Loucy (cell line): Measurements from ENCODE around the gene PUS10.

Source experiments
- H2AFZ ChIP-seq: fragments of 200-600 bp; sonication (generic); 2 replicates; pipeline ENCODE4 v1.6.0; 2016; ENCODE audit warnings: antibody characterized with exemption, mild to moderate bottlenecking, low read length, moderate library complexity
- H3F3A ChIP-seq: fragments of 200-600 bp; 2 replicates; pipeline ENCODE4 v1.6.0; 2016; ENCODE audit warnings: antibody characterized with exemption, low read depth, mild to moderate bottlenecking
- H3K27me3 ChIP-seq: fragments of 200-600 bp; sonication (generic); 2 replicates; pipeline ENCODE4 v1.6.1; 2014; ENCODE audit warnings: low read length, mild to moderate bottlenecking; ENCODE audit not compliant: insufficient read depth, poor library complexity, severe bottlenecking
- H3K36me3 ChIP-seq: fragments of 200-600 bp; sonication (generic); 2 replicates; pipeline ENCODE4 v1.6.1; 2016; ENCODE audit warnings: low read length; ENCODE audit not compliant: insufficient read depth
- H3K4me1 ChIP-seq: fragments of 200-600 bp; sonication (generic); 2 replicates; pipeline ENCODE4 v1.5.1; 2014; ENCODE audit warnings: low read length, mild to moderate bottlenecking; ENCODE audit not compliant: insufficient read depth, poor library complexity, severe bottlenecking
- H3K4me2 ChIP-seq: fragments of 200-600 bp; sonication (generic); 2 replicates; pipeline ENCODE4 v1.6.0; 2014; ENCODE audit warnings: antibody characterized with exemption, low read length, low read depth, mild to moderate bottlenecking; ENCODE audit not compliant: poor library complexity, severe bottlenecking
- H3K4me3 ChIP-seq: fragments of 200-600 bp; sonication (generic); 2 replicates; pipeline ENCODE4 v1.5.1; 2014; ENCODE audit warnings: low read length, mild to moderate bottlenecking, mixed read lengths; ENCODE audit not compliant: poor library complexity, severe bottlenecking
- H3K79me2 ChIP-seq: fragments of 200-600 bp; sonication (generic); 2 replicates; pipeline ENCODE4 v1.6.1; 2014; ENCODE audit warnings: low read length; ENCODE audit not compliant: insufficient read depth
- H3K9ac ChIP-seq: fragments of 200-600 bp; sonication (generic); 2 replicates; pipeline ENCODE4 v1.6.0; 2014; ENCODE audit warnings: mild to moderate bottlenecking, low read depth, low read length, moderate library complexity; ENCODE audit not compliant: poor library complexity, severe bottlenecking
- H3K9me2 ChIP-seq: fragments of 200-600 bp; sonication (generic); replicated peaks from 2 replicates; pipeline ENCODE4 v1.6.1; 2016; ENCODE audit warnings: low read depth, low read length, mixed read lengths
- H3K9me3 ChIP-seq: fragments of 200-600 bp; sonication (generic); 2 replicates; pipeline ENCODE4 v1.6.1; 2014; ENCODE audit warnings: mild to moderate bottlenecking, antibody characterized with exemption, low read length, low read depth; ENCODE audit not compliant: insufficient read depth
- H4K20me1 ChIP-seq: fragments of 200-600 bp; sonication (generic); 2 replicates; pipeline ENCODE4 v1.6.0; 2014; ENCODE audit warnings: antibody characterized with exemption, low read length, mild to moderate bottlenecking; ENCODE audit not compliant: insufficient read depth, poor library complexity, severe bottlenecking
- CTCF ChIP-seq: fragments of 200-600 bp; sonication (generic); conservative IDR thresholded peaks from 2 replicates; pipeline ENCODE4 v1.5.1; 2014; ENCODE audit warnings: mild to moderate bottlenecking, antibody characterized with exemption, low read length
- EZH2phosphoT487 ChIP-seq: fragments of 200-600 bp; IDR thresholded peaks from 2 replicates; pipeline ENCODE4 v1.6.1; 2018; ENCODE audit warnings: antibody characterized with exemption, mild to moderate bottlenecking, moderate library complexity, borderline replicate concordance

PUS10 gene

GRCh38 chr2:60899230-60899891 lies 118.7 kb downstream of the PUS10 start:
- Histone ChIP-seq H3K4me2 (no peak overlapping the region), H3K9ac (no peak overlapping the region)

GRCh38 chr2:60898567-60898966 lies 119.5 kb downstream of the PUS10 start:
- Histone ChIP-seq H3K27me3 (no peaks in the 10 kb centered on the region), H3K9ac (no peak overlapping the region), H3K36me3 (peaks cover 92% of the 10 kb centered on the region), H3K4me1 (peaks cover 4% of the 10 kb centered on the region), H3K79me2 (peaks cover 47% of the 10 kb centered on the region; the same call in 1 of the 2 replicates), H3K4me2 (no peak overlapping the region), H3K9me2 (no peaks in the 10 kb centered on the region), H2AFZ (no peak overlapping the region), H3F3A (no peaks in the 10 kb centered on the region), H4K20me1 (peaks cover 31% of the 10 kb centered on the region), H3K9me3 (no peaks in the 10 kb centered on the region), H3K4me3 (no peak overlapping the region)
- TF ChIP-seq EZH2phosphoT487, result no peak

More at GRCh38 chr2:60899230-60899891, 118.7 kb downstream of the PUS10 start:
- Histone ChIP-seq H3K4me1 (no peaks in the 10 kb centered on the region), H3K79me2 (peaks cover 39% of the 10 kb centered on the region; the same call in 1 of the 2 replicates), H3K27me3 (no peaks in the 10 kb centered on the region), H3K9me3 (no peaks in the 10 kb centered on the region), H2AFZ (no peak overlapping the region), H3K4me3 (no peak overlapping the region), H3K9me2 (no peaks in the 10 kb centered on the region), H3K36me3 (peaks cover 90% of the 10 kb centered on the region), H3F3A (no peaks in the 10 kb centered on the region), H4K20me1 (peaks cover 23% of the 10 kb centered on the region)
- TF ChIP-seq EZH2phosphoT487, result no peak
- no peak for TF ChIP-seq CTCF
